Ectodermal cell (in vitro differentiated cells): ENCODE measurements around the gene MYCBP2.
"Not testable (repeated sequence)": the region's sequence is repeated elsewhere in the genome, so short reads cannot be mapped to it uniquely, and the experiment has no call there.

Experiments
- H3K27ac ChIP-seq: 2 replicates; pipeline ENCODE4 v1.7.0; 2013; ENCODE audit warnings: mild to moderate bottlenecking, low read depth, low read length; ENCODE audit not compliant: insufficient read depth, poor library complexity, severe bottlenecking
- H3K27me3 ChIP-seq: 2 replicates; pipeline ENCODE4 v1.7.0; 2013; ENCODE audit warnings: mild to moderate bottlenecking, low read length; ENCODE audit not compliant: insufficient read depth, control insufficient read depth, poor library complexity, severe bottlenecking
- H3K36me3 ChIP-seq: one replicate; pipeline ENCODE4 v1.7.0; 2013; ENCODE audit warnings: low read length; ENCODE audit not compliant: control insufficient read depth, insufficient read depth
- H3K4me1 ChIP-seq: one replicate; pipeline ENCODE4 v1.7.0; 2013; ENCODE audit warnings: low read length; ENCODE audit not compliant: control insufficient read depth, insufficient read depth
- H3K4me3 ChIP-seq: 2 replicates; pipeline ENCODE4 v1.7.0; 2013; ENCODE audit warnings: low read depth, low read length, control low read depth; ENCODE audit not compliant: insufficient read depth
- H3K9me3 ChIP-seq: 2 replicates; pipeline ENCODE4 v1.7.0; 2013; ENCODE audit warnings: mild to moderate bottlenecking, low read length, moderate library complexity; ENCODE audit not compliant: control insufficient read depth
- WGBS, 2 experiments: methylation state at CpG; one replicate each; pipeline ENCODE4 v1.1.7; 2013; ENCODE audit warnings: missing lambda C conversion rate in 2 of 2; 5-methylcytosine and 5-hydroxymethylcytosine counted together

Gene MYCBP2

GRCh38 chr13:77222000-77222690 is 104.7 kb downstream of the MYCBP2 start:
- H3K4me1 ChIP-seq: no peaks in the 10 kb centered on the region
- no peak overlapping the region for H3K4me3 ChIP-seq
- H3K9me3 ChIP-seq: no peaks in the 10 kb centered on the region
- 92 to 99% methylated on average over 3 of the region's 3 CpGs for WGBS, 2 experiments
- H3K27me3 ChIP-seq: no peaks in the 10 kb centered on the region
- H3K27ac ChIP-seq: no peak overlapping the region
- H3K36me3 ChIP-seq: no peaks in the 10 kb centered on the region

GRCh38 chr13:77219401-77219800 is 107.5 kb downstream of the MYCBP2 start:
- 91 to 95% methylated on average over 2 of the region's 2 CpGs for WGBS, 2 experiments
- Histone ChIP-seq H3K27me3 (no peaks in the 10 kb centered on the region), H3K9me3 (no peaks in the 10 kb centered on the region), H3K4me1 (no peaks in the 10 kb centered on the region), H3K27ac (no peak overlapping the region), H3K36me3 (no peaks in the 10 kb centered on the region), H3K4me3 (no peak overlapping the region)

- Histone ChIP-seq H3K4me3 (no peak overlapping the region), H3K4me1 (no peaks in the 10 kb centered on the region), H3K27me3 (no peaks in the 10 kb centered on the region), H3K9me3 (no peaks in the 10 kb centered on the region), H3K36me3 (no peaks in the 10 kb centered on the region), H3K27ac (no peak overlapping the region)
- WGBS, 2 experiments: 92 to 99% methylated on average over 3 to 4 of the region's 4 CpGs
These were observed 108.6 kb downstream of the MYCBP2 start for GRCh38 chr13:77218274-77218673.

GRCh38 chr13:77215543-77215942 is 111.4 kb downstream of the MYCBP2 start:
- WGBS, 2 experiments: 77 to 93% methylated on average over 2 of the region's 2 CpGs
- Histone ChIP-seq H3K36me3 (no peaks in the 10 kb centered on the region), H3K27me3 (no peaks in the 10 kb centered on the region), H3K4me1 (no peaks in the 10 kb centered on the region), H3K4me3 (no peak overlapping the region), H3K9me3 (no peaks in the 10 kb centered on the region), H3K27ac (no peak overlapping the region)

GRCh38 chr13:77213644-77214043 is 113.2 kb downstream of the MYCBP2 start:
- no peaks in the 10 kb centered on the region for H3K36me3 ChIP-seq
- H3K27me3 ChIP-seq: no peaks in the 10 kb centered on the region

GRCh38 chr13:77207943-77208342 is 119.0 kb downstream of the MYCBP2 start:
- H3K27ac ChIP-seq: no peak overlapping the region

More at GRCh38 chr13:77213644-77214043, 113.2 kb downstream of the MYCBP2 start:
- Histone ChIP-seq H3K4me1 (no peaks in the 10 kb centered on the region), H3K27ac (no peak overlapping the region), H3K4me3 (no peak overlapping the region), H3K9me3 (no peaks in the 10 kb centered on the region)
- WGBS, 2 experiments: 93 to 95% methylated on average over 4 to 5 of the region's 5 CpGs

GRCh38 chr13:77198995-77199394 is 127.9 kb downstream of the MYCBP2 start:
- H3K9me3 ChIP-seq, H3K4me3 ChIP-seq, H3K27ac ChIP-seq, H3K27me3 ChIP-seq, H3K4me1 ChIP-seq, H3K36me3 ChIP-seq: not testable (repeated sequence)
- 91 to 92% methylated on average over 14 to 15 of the region's 16 CpGs for WGBS, 2 experiments

More at GRCh38 chr13:77207943-77208342, 119.0 kb downstream of the MYCBP2 start:
- no peaks in the 10 kb centered on the region for H3K9me3 ChIP-seq
- H3K36me3 ChIP-seq: no peaks in the 10 kb centered on the region
- no peaks in the 10 kb centered on the region for H3K4me1 ChIP-seq
- no peaks in the 10 kb centered on the region for H3K27me3 ChIP-seq
- 75 to 89% methylated on average over 1 of the region's 1 CpG for WGBS, 2 experiments
- no peak overlapping the region for H3K4me3 ChIP-seq

- Histone ChIP-seq H3K4me3 (no peak overlapping the region), H3K36me3 (no peaks in the 10 kb centered on the region), H3K4me1 (no peaks in the 10 kb centered on the region), H3K9me3 (no peaks in the 10 kb centered on the region), H3K27me3 (no peaks in the 10 kb centered on the region), H3K27ac (no peak overlapping the region)
- WGBS, 2 experiments: 92 to 94% methylated on average over 4 of the region's 4 CpGs
These were observed 130.8 kb downstream of the MYCBP2 start for GRCh38 chr13:77196052-77196618.

GRCh38 chr13:77190349-77190958 is 136.4 kb downstream of the MYCBP2 start:
- no peaks in the 10 kb centered on the region for H3K4me1 ChIP-seq
- H3K36me3 ChIP-seq: no peaks in the 10 kb centered on the region
- H3K4me3 ChIP-seq: no peak overlapping the region
- no peaks in the 10 kb centered on the region for H3K9me3 ChIP-seq
- H3K27me3 ChIP-seq: no peaks in the 10 kb centered on the region
- H3K27ac ChIP-seq: no peak overlapping the region
- 81 to 83% methylated on average over 1 of the region's 1 CpG for WGBS, 2 experiments

- Histone ChIP-seq H3K4me1 (no peaks in the 10 kb centered on the region), H3K4me3 (no peak overlapping the region), H3K27ac (no peak overlapping the region), H3K36me3 (no peaks in the 10 kb centered on the region), H3K27me3 (no peaks in the 10 kb centered on the region), H3K9me3 (no peaks in the 10 kb centered on the region)
- WGBS, 2 experiments: 90 to 94% methylated on average over 2 to 3 of the region's 3 CpGs
These were observed 141.2 kb downstream of the MYCBP2 start for GRCh38 chr13:77185721-77186120.
